ENCODE measurements around the gene SLC35F1.
"Not testable (repeated sequence)": the region's sequence is repeated elsewhere in the genome, so short reads cannot be mapped to it uniquely, and the experiment has no call there.

SLC35F1 gene

GRCh38 chr6:118016532-118016931 is 109.5 kb downstream of the SLC35F1 start:
- no peak for DNase-seq

DNA sequence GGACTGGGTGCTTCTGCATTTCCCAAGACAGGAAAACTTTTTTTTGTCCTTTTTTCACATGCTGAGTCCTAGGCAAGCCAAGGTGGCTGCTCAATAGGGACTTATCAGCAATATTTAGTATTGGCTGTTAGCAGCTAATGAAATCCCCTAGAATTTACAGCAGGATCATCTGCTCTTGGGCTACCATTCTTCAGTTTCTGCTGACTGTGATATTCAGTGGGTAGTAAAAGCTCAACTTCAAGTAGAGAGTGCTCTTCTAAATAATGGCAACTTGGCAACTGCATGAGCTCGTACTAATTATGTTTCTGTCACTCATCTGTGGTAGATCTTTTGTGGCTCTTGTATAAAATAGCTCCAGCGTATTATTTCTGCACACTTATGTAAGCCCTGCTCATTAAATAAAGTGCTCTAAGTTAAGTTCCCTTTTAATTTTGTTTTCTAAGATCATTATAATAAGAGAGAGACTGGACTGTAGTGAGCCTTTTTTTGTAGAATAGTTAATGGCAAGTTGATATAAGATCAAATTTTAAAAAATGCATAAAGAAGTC is 110.3 kb downstream of the SLC35F1 start:
- no peak for DNase-seq

DNA sequence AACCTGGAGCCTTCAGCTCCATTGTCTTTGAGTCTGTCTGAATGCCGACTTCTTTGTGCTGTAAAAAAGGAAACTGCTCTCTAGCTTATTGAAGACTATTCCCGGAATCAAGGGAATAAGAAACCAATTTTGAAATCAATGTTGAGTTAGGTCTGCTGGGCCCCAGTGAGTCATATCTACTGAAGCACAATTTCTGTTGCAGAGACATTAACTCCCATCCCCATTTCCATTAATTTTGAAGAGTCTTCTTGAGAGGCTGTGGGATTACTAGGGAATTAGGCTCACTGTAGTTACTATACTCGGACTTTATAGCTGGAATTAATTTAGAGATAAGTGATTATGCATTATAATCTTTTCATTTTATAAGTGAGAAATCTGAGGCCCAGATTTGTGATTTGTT is 116.7 kb downstream of the SLC35F1 start:
- no peak for DNase-seq

- DNase-seq = no peak
These were observed 122.9 kb downstream of the SLC35F1 start for GRCh38 chr6:118029967-118030366.

- DNase-seq = not testable (repeated sequence)
These were observed 130.4 kb downstream of the SLC35F1 start for GRCh38 chr6:118037479-118037878.

- no peak for DNase-seq
These were observed 135.8 kb downstream of the SLC35F1 start for GRCh38 chr6:118042855-118043254.

DNA sequence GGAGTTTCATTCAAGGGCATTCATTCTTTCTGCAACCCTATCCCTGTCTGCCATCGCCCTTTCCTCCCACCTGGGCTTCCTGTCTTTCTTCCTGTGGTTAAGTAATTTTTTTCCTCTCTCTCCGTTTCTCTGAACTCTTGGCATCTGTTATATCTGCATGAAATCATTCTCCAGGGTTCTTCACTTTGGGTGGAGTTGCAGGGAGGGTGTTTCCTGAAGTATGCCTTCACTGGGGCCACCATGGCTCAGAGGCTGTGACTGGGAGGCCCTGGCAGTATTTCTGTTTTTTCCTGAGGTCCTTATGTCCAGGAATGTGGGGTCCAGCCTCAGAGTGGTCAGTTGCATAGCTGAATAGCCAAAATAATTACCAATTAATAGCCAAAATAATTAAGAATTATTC is 137.2 kb downstream of the SLC35F1 start:
- no peak for DNase-seq

GRCh38 chr6:118054082-118054481 is 147.0 kb downstream of the SLC35F1 start:
- no peak for DNase-seq

GRCh38 chr6:118061666-118062065 is 154.6 kb downstream of the SLC35F1 start:
- DNase-seq = no peak

- DNase-seq = no peak
These were observed 173.5 kb downstream of the SLC35F1 start for GRCh38 chr6:118080547-118080946.

DNA sequence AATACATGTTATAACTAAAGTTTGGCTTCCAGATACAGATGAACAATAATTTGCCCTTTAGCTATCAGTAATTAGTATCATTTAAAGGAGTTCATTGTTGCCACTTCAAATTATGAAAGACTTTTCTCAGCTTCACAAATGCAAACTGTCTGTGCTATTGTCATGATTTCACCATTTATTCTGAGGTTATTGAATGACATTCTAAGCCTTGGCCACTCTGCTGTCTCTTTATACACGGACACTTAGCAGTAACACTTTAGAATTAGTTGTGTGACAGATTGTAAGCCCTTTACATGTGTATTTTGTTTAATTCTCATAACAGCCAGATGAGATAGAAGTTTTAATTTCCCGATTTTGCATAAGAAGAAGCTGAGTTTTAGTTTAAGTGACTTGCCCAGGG is 176.6 kb downstream of the SLC35F1 start:
- no peak for DNase-seq

- DNase-seq = no peak
These were observed 178.6 kb downstream of the SLC35F1 start for GRCh38 chr6:118085665-118086064.

GRCh38 chr6:118086159-118086558 is 179.1 kb downstream of the SLC35F1 start:
- no peak for DNase-seq

DNA sequence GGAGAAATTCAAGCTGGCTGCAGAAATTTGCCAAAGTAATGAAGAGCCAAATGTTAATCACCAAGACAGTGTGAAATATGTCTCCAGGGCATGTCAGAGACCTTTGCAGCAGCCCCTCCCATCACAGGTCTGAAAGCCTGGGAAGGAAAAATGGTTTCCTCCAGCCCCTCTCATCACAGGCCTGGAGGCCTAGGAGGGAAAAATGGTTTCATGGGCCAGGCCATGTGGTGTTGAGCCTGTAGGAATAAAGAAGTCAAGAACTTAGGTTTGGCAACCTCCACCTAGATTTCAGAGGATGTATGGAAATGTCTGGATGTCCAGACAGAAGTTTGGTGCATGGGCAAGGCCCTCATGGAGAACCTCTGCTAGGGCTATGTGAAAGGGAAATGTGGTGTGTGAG is 185.0 kb downstream of the SLC35F1 start:
- no peak for DNase-seq

DNA sequence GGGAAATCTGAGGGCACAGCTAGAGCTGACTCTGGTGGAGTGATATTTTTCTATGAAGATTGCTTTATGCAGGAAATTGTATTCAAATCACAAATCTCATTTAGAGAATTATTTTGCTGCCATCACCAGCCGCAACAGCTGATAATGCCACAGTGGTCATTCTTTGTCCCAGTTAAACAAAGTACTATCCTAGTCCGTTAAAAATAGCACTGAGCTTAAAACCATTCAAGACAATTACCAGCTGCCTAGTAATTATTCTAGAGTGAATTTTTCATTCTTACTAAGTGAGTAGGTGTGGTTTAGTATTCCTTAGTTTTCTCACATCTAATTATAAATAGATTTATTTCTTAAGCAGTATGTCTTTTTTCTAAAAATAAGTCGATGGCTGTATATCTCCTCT is 190.5 kb downstream of the SLC35F1 start:
- no peak for DNase-seq

DNA sequence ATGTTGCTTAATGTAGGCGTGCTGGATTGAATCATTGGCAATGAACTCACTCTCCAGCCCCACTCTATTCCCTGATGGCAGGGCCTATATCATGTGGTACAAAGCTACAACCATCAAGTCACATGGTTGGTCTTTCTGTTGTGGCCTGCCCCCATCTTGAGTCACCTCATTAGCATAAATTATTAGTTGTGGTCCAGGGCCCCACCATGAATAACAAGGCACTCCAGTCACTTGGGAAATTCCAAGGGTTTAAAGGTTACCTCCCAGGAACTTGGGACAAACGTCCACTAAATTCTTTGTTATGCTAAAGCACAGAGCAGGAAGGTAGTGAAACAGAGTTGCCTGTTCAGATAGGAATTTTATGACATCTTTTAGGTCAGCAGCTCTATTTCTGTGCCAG is 193.7 kb downstream of the SLC35F1 start:
- no peak for DNase-seq

DNA sequence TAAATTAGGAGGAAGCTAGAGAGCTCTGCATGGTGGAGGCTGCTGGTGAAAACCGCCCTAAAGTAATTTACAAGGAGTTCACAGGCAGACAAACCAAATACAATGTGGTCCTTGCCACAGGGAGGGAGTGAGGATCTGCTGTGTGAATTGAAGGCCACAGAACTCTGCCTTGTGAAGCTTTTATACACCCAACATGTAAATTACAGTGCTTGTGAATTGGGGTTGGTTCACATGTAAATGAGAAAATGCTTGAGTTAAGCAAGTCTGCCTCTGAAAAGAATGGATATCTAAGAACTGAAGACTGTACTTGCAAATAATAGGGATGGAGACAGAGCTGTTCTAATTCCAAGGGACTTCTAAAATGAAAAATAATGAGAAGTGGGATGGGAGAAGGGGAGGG is 194.2 kb downstream of the SLC35F1 start:
- no peak for DNase-seq

GRCh38 chr6:118101831-118102345 is 194.8 kb downstream of the SLC35F1 start:
- DNase-seq = no peak

GRCh38 chr6:118102401-118102800 is 195.3 kb downstream of the SLC35F1 start:
- no peak for DNase-seq

GRCh38 chr6:118103381-118104146 is 196.5 kb downstream of the SLC35F1 start:
- DNase-seq = no peak

GRCh38 chr6:118122161-118122725 is 215.2 kb downstream of the SLC35F1 start:
- DNase-seq = no peak

GRCh38 chr6:118122801-118123200 is 215.7 kb downstream of the SLC35F1 start:
- DNase-seq = no peak

GRCh38 chr6:118123503-118124037 is 216.5 kb downstream of the SLC35F1 start:
- no peak for DNase-seq

- DNase-seq = no peak
These were observed 217.8 kb downstream of the SLC35F1 start for GRCh38 chr6:118124851-118125250.
